8988T (cell line): ENCODE measurements around the gene MSANTD2.
"Not testable (repeated sequence)": the region's sequence is repeated elsewhere in the genome, so short reads cannot be mapped to it uniquely, and the experiment has no call there.

Experiments
- DNase-seq: peaks from one replicate; pipeline ENCODE4 v3.0.0; 2011

MSANTD2 gene

GRCh38 chr11:124817036-124817435 is 16.8 kb upstream of the MSANTD2 start:
- no peak for DNase-seq

- no peak for DNase-seq
Measured at GRCh38 chr11:124814739-124815138, 14.5 kb upstream of the MSANTD2 start.

- DNase-seq = no peak
Measured at GRCh38 chr11:124812876-124813275, 12.7 kb upstream of the MSANTD2 start.

- no peak for DNase-seq
Measured at GRCh38 chr11:124811399-124812125, 11.4 kb upstream of the MSANTD2 start.

- no peak for DNase-seq
Measured at GRCh38 chr11:124807660-124808270, 7.6 kb upstream of the MSANTD2 start.

- DNase-seq = no peak
Measured at GRCh38 chr11:124807201-124807600, 7.0 kb upstream of the MSANTD2 start.

GRCh38 chr11:124804884-124805283 is 4.7 kb upstream of the MSANTD2 start:
- no peak for DNase-seq

- no peak for DNase-seq
Measured at GRCh38 chr11:124801636-124802312, 1.6 kb upstream of the MSANTD2 start.

GRCh38 chr11:124801014-124801413 is 808 bp upstream of the MSANTD2 start:
- DNase-seq = no peak

- peak; percentile 44 for DNase-seq
Measured at GRCh38 chr11:124799348-124800225, 619 bp downstream of the MSANTD2 start.

GRCh38 chr11:124798991-124799347 is 1.2 kb downstream of the MSANTD2 start:
- DNase-seq = peak; percentile 21

GRCh38 chr11:124796312-124796711 is 3.9 kb downstream of the MSANTD2 start:
- DNase-seq = no peak

- peak; percentile 24 for DNase-seq
Measured at GRCh38 chr11:124793466-124794278, 6.5 kb downstream of the MSANTD2 start.

- no peak for DNase-seq
Measured at GRCh38 chr11:124791626-124792341, 8.4 kb downstream of the MSANTD2 start.

GRCh38 chr11:124788521-124788920 is 11.7 kb downstream of the MSANTD2 start:
- no peak for DNase-seq

- no peak for DNase-seq
Measured at GRCh38 chr11:124784051-124784450, 16.2 kb downstream of the MSANTD2 start.

GRCh38 chr11:124783002-124783401 is 17.2 kb downstream of the MSANTD2 start:
- DNase-seq = no peak

- DNase-seq = no peak
Measured at GRCh38 chr11:124779568-124779967, 20.6 kb downstream of the MSANTD2 start.

GRCh38 chr11:124778281-124778680 is 21.9 kb downstream of the MSANTD2 start:
- no peak for DNase-seq

GRCh38 chr11:124776865-124777645 is 23.2 kb downstream of the MSANTD2 start:
- no peak for DNase-seq

- not testable (repeated sequence) for DNase-seq
Measured at GRCh38 chr11:124770959-124771358, 29.2 kb downstream of the MSANTD2 start.
